Stomach (tissue), 4 donors: ENCODE measurements around the gene KIF13A.

ENCODE experiments used
- CTCF ChIP-seq, 7 experiments: fragments of 450-650 bp in 4 of 7; fragments of 200-600 bp in 3 of 7; sonication (generic) in 3 of 7; IDR thresholded peaks; one replicate each; pipeline ENCODE4 v1.5.1; 2016 to 2019; ENCODE audit warnings: antibody characterized with exemption in 7 of 7, control low read depth in 2 of 7, mild to moderate bottlenecking in 1 of 7
- POLR2AphosphoS5 ChIP-seq, 3 donors: sonication (generic); formaldehyde crosslinking; IDR thresholded peaks; one replicate each; pipeline ENCODE4 v1.6.1; 2016; ENCODE audit warnings: antibody characterized with exemption in 3 of 3

GRCh38 chr6:17725083-17725482 is 262.4 kb downstream of the KIF13A start:
- TF ChIP-seq CTCF (IDR thresholded peaks at IDR 0.05) (no peak), POLR2AphosphoS5 (IDR thresholded peaks at IDR 0.05) (no peak)
